GM12865 (cell line): ENCODE results near the gene TBXAS1.
A peak's percentile ranks its signal among the peaks of the same experiment; 100 is the strongest.

ENCODE experiments used
- DNase-seq: peaks from one replicate; pipeline ENCODE4 v3.0.0; 2010; ENCODE audit warnings: low read depth
- H3K4me3 ChIP-seq: 2 replicates; pipeline ENCODE4 v1.5.1; 2011; ENCODE audit warnings: mild to moderate bottlenecking, low read depth, low read length, control low read depth
- CTCF ChIP-seq: IDR thresholded peaks from 2 replicates; pipeline ENCODE4 v1.5.1; 2011; ENCODE audit warnings: low read length, control low read depth, low read depth, inconsistent platforms; ENCODE audit not compliant: insufficient read depth; ENCODE audit errors: missing control alignments

TBXAS1 gene

GRCh38 chr7:139982927-139983920 is 154.2 kb downstream of the TBXAS1 start:
- no peak for DNase-seq
- H3K4me3 ChIP-seq, result no peak overlapping the region
- no peak for TF ChIP-seq CTCF

- H3K4me3 ChIP-seq, result no peak overlapping the region
- no peak for TF ChIP-seq CTCF
- DNase-seq, result no peak
Measured at GRCh38 chr7:139984642-139985539, 155.8 kb downstream of the TBXAS1 start.

- DNase-seq, result no peak
- no peak for TF ChIP-seq CTCF
- H3K4me3 ChIP-seq, result no peak overlapping the region
Measured at GRCh38 chr7:139985811-139986210, 156.7 kb downstream of the TBXAS1 start.

GRCh38 chr7:139987691-139988516 is 158.8 kb downstream of the TBXAS1 start:
- no peak for DNase-seq
- no peak for TF ChIP-seq CTCF
- H3K4me3 ChIP-seq, result no peak overlapping the region

GRCh38 chr7:139989366-139990141 is 160.5 kb downstream of the TBXAS1 start:
- DNase-seq, result peak; percentile 28
- no peak for TF ChIP-seq CTCF
- no peak overlapping the region for H3K4me3 ChIP-seq
